NCI-H1436 treated with DMSO at 0.1 percent for 48 hours (cell line): ENCODE results near the gene EDN3.

Experiments
- DNase-seq: peaks from one replicate; lab custom pipeline; 2025; lab: John Stamatoyannopoulos, UW

EDN3 gene

DNA sequence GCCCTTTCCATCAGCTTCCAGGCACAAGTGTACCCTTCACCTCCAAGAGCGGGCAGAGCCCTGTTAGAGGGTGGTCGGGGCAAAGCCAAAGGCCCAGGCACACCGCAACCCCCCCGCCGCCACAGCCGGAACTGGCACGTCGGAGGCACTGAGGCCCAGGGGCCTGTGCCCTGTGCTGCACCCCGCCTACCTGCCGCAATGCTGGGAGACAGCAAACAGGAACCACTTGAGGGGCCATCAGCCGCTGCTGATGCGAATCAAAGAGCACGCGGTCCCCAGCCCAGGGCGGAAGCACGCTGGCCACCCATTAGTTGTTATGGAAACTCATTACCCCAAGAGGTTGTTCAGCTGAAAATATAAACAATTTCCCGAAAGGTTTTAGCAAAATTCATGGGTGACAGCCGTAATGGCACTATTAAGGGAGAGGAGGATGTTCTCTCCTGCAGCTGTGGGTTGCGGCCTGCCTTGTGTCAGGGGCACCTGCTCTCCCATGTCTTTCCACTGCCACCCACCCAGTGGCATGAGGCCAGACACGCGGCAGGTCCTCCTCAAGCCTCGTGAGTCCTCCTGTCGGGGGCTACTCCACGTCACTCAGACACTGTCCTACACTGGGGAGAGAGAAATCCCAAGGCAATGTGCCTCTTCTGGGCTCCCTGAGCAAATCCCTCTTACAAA is 65.3 kb downstream of the EDN3 start:
- no peak for DNase-seq

DNA sequence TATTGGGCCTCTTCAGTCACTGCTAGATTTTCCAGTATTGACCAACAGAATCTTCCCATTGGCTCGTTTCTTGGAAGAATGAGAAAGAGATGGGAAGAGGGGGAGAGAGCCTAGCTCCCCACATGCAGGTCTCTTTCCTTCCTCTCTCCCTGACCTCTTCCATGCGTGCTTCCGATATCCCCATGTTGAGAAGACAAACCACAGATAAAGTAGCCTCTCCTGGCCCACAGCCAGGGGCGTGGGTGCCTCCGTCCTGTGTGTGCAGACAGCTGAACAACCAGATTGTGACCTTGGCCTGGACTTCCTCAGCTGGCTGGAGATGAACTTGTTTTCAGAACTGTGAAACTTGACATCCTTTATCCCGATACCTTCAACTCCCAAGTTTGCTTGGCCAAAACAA is 71.0 kb downstream of the EDN3 start:
- no peak for DNase-seq

DNA sequence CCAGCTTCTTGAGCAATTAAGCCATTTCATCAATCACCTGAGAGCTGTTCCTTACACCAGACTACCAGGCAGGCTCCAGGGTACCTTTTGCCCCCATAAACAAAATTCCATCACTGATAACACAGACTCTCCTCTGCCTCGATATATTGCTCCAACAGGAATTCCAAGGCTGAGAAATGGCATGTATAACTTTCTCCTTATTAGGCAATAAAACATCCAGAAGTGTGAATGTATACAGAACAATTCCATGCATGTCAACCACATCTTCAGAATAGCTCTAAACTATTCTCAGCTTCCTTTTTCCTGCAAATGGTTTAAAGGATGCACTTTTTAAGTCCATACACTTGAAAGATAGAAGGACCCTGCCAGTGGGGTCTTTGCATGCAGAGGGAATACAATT is 73.8 kb downstream of the EDN3 start:
- DNase-seq, result no peak

DNA sequence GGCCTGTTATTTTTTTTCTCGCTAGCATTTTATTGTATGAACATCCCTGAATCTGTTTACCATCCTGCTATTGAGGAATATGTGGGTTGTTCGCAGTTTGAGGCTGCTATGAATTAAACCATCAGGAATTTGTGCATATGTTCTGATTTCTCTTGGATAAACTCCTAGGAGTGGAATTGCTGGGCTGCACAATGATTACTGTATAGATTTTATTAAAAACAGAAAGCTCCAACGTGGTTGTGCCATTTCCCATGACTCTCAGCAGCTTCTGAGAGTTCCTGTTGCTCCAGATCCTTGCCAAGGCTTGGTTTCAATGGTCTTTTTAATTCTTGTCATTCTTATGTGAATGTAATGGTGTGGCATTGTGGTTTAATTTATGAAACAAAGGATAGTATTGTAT is 75.1 kb downstream of the EDN3 start:
- no peak for DNase-seq
